NCI-H2171 (cell line): ENCODE measurements around the gene PIK3R3.
"Not testable (repeated sequence)": the region's sequence is repeated elsewhere in the genome, so short reads cannot be mapped to it uniquely, and the experiment has no call there.

ENCODE experiments used
- DNase-seq: peaks from one replicate; lab custom pipeline; 2025; lab: John Stamatoyannopoulos, UW

PIK3R3 gene

DNA sequence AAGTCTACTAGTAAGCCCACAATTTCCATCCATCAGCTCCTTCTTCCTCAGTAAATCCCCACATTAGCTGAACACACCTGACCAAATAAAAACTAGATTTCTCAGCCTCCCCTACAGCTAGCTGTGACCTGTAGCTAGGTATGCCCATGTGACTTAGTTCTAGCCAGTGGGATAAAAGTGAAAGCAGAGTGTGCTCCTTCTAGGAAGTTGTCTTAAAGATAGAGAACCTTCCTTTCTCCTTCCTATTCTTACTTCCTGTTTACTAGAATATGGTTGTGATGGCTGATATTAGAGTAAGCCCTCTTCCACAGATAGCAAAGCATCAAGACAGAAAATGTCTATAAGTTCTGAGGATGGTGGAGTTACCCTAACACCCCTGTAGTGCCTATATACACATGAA, 67.0 kb downstream of the PIK3R3 start:
- DNase-seq = no peak

- no peak for DNase-seq
Measured at GRCh38 chr1:46064708-46065107, 67.7 kb downstream of the PIK3R3 start.

GRCh38 chr1:46062651-46063319, 69.6 kb downstream of the PIK3R3 start:
- DNase-seq = no peak

DNA sequence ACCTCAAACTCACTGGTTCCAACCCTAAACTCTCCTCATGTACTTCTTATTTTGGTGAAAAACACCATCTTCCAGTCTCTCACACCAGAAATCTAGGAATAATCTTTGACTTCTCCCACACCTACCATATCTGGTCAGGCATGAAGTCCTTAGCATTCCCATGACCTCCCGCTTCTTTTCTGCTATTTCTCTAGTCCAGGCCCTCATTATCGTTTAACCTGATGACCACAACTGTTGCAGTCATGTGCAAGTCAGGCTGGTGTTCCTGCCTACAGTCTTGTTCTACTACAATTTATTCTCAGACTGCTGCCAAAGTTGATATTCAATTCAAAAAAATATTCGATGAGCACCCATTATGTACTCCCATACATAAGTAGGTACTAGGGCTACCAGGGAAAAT, 71.3 kb downstream of the PIK3R3 start:
- DNase-seq = no peak

DNA sequence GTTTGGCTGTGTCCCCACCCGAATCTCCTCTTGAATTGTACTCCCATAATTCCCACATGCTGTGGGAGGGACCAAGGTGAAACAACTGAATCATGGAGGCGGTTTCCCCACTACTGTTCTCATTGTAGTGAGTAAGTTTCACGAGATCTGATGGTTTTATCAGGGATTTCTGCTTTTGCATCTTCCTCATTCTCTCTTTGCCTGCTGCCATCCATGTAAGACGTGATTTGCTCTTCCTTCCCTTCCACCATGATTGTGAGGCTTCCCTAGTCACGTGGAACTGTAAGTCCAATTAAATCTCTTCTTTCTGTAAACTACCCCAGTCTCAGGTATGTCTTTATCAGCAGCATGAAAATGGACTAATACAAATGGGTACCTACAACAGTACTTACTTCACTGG, 73.5 kb downstream of the PIK3R3 start:
- DNase-seq = no peak

DNA sequence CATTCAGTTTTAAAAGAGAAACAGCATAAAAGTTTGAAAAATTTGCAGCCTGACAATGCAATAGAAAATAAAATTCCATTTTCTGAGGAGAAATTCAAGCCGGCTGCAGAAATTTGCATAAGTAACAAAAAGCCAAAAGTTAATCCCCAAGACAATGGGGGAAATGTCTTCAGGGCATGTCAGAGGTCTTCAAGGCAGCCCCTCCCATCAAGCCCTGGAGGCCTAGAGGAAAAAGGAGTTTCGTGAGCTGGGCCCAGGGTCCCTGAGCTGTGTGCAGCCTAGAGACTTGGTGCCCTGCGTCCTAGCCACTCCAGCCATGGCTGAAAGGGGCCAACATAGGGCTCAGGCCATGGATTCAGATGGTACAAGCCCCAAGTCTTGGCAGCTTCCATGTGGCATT, 74.6 kb downstream of the PIK3R3 start:
- no peak for DNase-seq

DNA sequence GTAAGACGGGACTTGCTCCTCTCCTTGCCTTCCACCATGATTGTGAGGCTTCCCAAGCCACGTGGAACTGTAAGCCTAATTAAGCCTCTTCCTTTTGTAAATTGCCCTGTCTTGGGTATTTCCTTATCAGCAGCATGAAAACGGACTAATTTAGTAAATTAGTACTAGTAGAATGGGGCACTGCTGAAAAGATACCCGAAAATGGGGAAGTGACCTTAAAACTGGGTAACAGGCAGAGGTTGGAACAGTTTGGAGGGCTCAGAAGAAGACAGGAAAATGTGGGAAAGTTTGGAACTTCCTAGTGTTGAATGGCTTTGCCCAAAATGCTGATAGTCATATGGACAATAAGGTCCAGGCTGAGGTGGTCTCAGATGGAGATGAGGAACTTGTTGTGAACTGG, 75.2 kb downstream of the PIK3R3 start:
- not testable (repeated sequence) for DNase-seq

- DNase-seq = no peak
Measured at GRCh38 chr1:46056325-46056724, 76.1 kb downstream of the PIK3R3 start.

GRCh38 chr1:46053734-46054133, 78.7 kb downstream of the PIK3R3 start:
- no peak for DNase-seq

GRCh38 chr1:46044116-46044515, 88.3 kb downstream of the PIK3R3 start:
- no peak for DNase-seq

DNA sequence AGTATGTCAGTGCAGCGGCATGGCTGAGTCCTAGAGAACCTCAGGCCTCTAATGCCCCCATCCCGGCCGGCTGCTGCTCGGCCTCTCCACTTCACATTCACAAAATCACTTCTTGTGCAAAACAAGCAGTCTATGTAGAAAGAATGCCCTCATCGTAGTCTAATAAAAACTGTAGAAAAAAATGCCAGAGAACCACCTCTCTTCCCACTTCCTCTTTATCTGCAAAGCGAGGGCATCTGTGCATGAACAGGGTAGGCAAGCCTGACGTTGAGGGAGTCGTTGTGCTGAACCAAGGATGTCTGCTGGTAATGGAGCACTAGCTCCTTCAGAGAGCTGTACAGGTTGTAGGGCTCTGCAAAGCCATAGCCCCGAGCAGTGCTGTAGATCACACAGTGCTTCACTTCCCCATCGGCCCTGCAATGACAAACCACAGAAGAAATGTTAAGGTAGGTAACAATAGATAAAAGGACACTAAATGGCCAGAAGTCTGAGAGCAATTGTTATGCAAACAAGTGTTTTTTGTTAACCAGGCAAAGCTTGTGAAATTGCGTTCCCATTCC, 88.9 kb downstream of the PIK3R3 start:
- DNase-seq = no peak

GRCh38 chr1:46041974-46042373, 90.5 kb downstream of the PIK3R3 start:
- DNase-seq = peak; percentile 61

GRCh38 chr1:46041551-46041950, 90.9 kb downstream of the PIK3R3 start:
- no peak for DNase-seq

DNA sequence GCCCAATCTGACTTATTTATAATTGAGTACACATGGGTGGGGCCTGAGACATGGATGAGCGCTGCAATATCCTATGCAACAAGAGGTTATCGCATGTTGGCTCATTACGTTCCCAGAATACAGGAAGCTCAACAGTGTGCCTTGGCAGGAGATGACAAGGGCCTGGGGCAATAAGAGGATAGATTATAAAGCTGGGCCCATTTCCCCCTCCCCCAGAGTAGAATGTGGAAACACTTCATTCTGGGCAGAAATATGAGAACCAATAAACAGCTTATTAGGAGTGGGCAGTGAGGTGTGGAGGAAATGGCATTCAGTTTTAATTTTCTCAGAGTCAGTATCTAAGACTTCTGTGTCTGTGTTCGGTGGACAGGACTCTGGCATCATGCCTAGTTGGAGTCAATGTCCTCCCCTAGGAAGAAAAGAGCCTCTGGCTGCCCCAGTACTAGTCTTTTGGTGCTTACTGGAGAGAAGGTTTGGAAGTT, 92.8 kb downstream of the PIK3R3 start:
- DNase-seq = no peak

GRCh38 chr1:46036894-46037839, 95.3 kb downstream of the PIK3R3 start:
- peak; percentile 60 for DNase-seq

DNA sequence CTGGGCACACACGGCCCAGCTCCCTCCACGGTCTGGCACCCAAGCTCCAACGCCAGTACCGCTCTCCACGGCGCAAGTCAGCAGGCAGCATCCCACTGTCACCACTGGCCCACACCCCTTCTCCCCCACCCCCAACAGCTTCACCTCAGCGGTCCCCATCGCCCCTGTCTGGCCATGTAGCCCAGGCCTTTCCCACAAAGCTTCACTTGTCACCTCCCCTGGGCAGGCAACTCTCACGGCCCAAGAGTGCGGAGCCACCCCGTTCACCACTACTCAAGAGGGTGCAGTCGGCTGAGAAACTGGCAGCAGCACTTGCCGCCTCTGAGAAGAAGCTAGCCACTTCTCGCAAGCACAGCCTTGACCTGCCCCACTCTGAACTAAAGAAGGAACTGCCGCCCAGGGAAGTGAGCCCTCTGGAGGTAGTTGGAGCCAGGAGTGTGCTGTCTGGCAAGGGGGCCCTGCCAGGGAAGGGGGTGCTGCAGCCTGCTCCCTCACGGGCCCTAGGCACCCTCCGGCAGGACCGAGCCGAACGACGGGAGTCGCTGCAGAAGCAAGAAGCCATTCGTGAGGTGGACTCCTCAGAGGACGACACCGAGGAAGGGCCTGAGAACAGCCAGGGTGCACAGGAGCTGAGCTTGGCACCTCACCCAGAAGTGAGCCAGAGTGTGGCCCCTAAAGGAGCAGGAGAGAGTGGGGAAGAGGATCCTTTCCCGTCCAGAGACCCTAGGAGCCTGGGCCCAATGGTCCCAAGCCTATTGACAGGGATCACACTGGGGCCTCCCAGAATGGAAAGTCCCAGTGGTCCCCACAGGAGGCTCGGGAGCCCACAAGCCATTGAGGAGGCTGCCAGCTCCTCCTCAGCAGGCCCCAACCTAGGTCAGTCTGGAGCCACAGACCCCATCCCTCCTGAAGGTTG, 97.6 kb downstream of the PIK3R3 start:
- no peak for DNase-seq

GRCh38 chr1:46030876-46031660, 101.4 kb downstream of the PIK3R3 start:
- no peak for DNase-seq

GRCh38 chr1:46030074-46030870, 102.2 kb downstream of the PIK3R3 start:
- no peak for DNase-seq

DNA sequence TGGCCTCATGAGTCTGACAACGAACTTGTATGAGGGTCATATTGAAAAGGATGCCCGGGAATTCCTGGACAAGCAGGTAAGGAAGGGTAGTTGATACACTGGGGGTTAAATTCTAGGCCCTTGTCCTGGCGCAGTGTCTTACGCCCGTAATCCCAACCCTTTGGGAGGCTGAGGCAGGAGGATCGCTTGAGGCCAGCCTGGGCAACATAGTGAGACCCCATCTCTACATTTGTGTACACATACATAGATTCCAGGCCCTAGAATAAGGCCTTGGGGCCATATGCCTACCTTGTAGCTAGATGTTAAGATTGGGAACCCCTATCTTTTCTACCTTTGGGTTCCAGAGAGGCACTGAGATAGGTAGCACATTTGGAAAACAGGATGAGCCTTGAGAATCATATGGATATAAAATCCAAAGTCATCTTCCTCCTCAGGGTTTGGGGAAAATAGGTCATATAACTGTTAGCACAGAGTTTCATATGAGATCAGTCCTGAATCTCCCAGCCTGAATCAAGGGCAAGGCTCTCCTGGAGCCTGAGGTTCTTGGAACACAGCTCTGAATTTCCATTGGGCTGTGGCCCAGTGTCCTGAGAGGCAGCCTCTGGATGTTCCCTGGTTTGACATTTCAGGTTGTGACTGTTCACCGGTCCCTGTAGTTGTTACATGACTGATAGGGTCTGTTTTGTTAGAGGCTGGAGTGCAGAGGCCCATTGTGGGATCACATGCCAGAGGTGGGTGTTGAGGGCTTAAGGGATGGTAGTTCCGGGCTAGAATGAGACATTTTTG, 104.4 kb downstream of the PIK3R3 start:
- DNase-seq = no peak
